ENCODE data around the gene SHC3. TPM values are rescaled to one million over a fixed set of nuclear protein-coding genes. Genes with fewer than 3 reads are reported as not detected.

SHC3 gene
- total RNA-seq, 1 donor from 2014 or later: 0.20 TPM

- no peak for DNase-seq (ENCODE audit: low read depth in 2 of 2)
Measured at GRCh38 chr9:89187541-89187940, 8.9 kb upstream of the SHC3 start.

GRCh38 chr9:89186960-89187359 lies 8.3 kb upstream of the SHC3 start:
- DNase-seq (ENCODE audit: low read depth in 2 of 2): no peak

GRCh38 chr9:89185980-89186379 lies 7.4 kb upstream of the SHC3 start:
- DNase-seq (ENCODE audit: low read depth in 2 of 2): peak in 1 of 2 donors; percentile 27

GRCh38 chr9:89183146-89183545 lies 4.5 kb upstream of the SHC3 start:
- DNase-seq (ENCODE audit: low read depth in 2 of 2): no peak

GRCh38 chr9:89182369-89182768 lies 3.8 kb upstream of the SHC3 start:
- DNase-seq (ENCODE audit: low read depth in 2 of 2): no peak

GRCh38 chr9:89179895-89180734 lies 1.5 kb upstream of the SHC3 start:
- peak; percentile 97 for DNase-seq (ENCODE audit: low read depth in 2 of 2)

GRCh38 chr9:89179540-89179894 lies 899 bp upstream of the SHC3 start:
- peak in 1 of 2 donors; percentile 24 for DNase-seq (ENCODE audit: low read depth in 2 of 2)

- no peak for DNase-seq (ENCODE audit: low read depth in 2 of 2)
Measured at GRCh38 chr9:89178830-89179539, 367 bp upstream of the SHC3 start.

- peak in 1 of 2 donors; percentile 21 for DNase-seq (ENCODE audit: low read depth in 2 of 2)
Measured at GRCh38 chr9:89177012-89177943, 1.3 kb downstream of the SHC3 start.

GRCh38 chr9:89175828-89176261 lies 2.8 kb downstream of the SHC3 start:
- DNase-seq (ENCODE audit: low read depth in 2 of 2): no peak

GRCh38 chr9:89174291-89174690 lies 4.3 kb downstream of the SHC3 start:
- no peak for DNase-seq (ENCODE audit: low read depth in 2 of 2)

- no peak for DNase-seq (ENCODE audit: low read depth in 2 of 2)
Measured at GRCh38 chr9:89173072-89173471, 5.5 kb downstream of the SHC3 start.

- DNase-seq (ENCODE audit: low read depth in 2 of 2): no peak
Measured at GRCh38 chr9:89172398-89172797, 6.2 kb downstream of the SHC3 start.

GRCh38 chr9:89171693-89172092 lies 6.9 kb downstream of the SHC3 start:
- DNase-seq (ENCODE audit: low read depth in 2 of 2): peak in 1 of 2 donors; percentile 24

- no peak for DNase-seq (ENCODE audit: low read depth in 2 of 2)
Measured at GRCh38 chr9:89171231-89171630, 7.4 kb downstream of the SHC3 start.

- DNase-seq (ENCODE audit: low read depth in 2 of 2): no peak
Measured at GRCh38 chr9:89168901-89169813, 9.5 kb downstream of the SHC3 start.

- no peak for DNase-seq (ENCODE audit: low read depth in 2 of 2)
Measured at GRCh38 chr9:89167788-89168187, 10.8 kb downstream of the SHC3 start.

GRCh38 chr9:89166852-89167251 lies 11.8 kb downstream of the SHC3 start:
- DNase-seq (ENCODE audit: low read depth in 2 of 2): no peak

- DNase-seq (ENCODE audit: low read depth in 2 of 2): no peak
Measured at GRCh38 chr9:89165880-89166279, 12.7 kb downstream of the SHC3 start.

GRCh38 chr9:89165341-89165740 lies 13.3 kb downstream of the SHC3 start:
- DNase-seq (ENCODE audit: low read depth in 2 of 2): no peak

GRCh38 chr9:89161221-89161620 lies 17.4 kb downstream of the SHC3 start:
- DNase-seq (ENCODE audit: low read depth in 2 of 2): no peak

Data from lung microvascular endothelial cell (primary cell).